Mesothelial cell of epicardium (in vitro differentiated cells): ENCODE results near the gene CHST11. TPM values are rescaled to one million over a fixed set of nuclear protein-coding genes. Genes with fewer than 3 reads are reported as not detected.

Experiments
- DNase-seq, 2 experiments: peaks; one replicate each; pipeline ENCODE4 v3.0.0; 2021; ENCODE audit warnings: low spot score in 2 of 2; ENCODE audit not compliant: unreplicated experiment in 2 of 2
- H3K27ac Mint-ChIP-seq: 2 replicates; pipeline ENCODE4 v1.8.0; 2021; ENCODE audit warnings: mixed read lengths
- H3K27me3 Mint-ChIP-seq: 2 replicates; pipeline ENCODE4 v1.8.0; 2021; ENCODE audit warnings: low read depth, mixed read lengths
- H3K36me3 Mint-ChIP-seq: 2 replicates; pipeline ENCODE4 v1.8.0; 2021; ENCODE audit warnings: mixed read lengths
- H3K4me1 Mint-ChIP-seq: 2 replicates; pipeline ENCODE4 v1.8.0; 2021; ENCODE audit warnings: mixed read lengths
- H3K4me3 Mint-ChIP-seq: 2 replicates; pipeline ENCODE4 v1.8.0; 2021; ENCODE audit warnings: mild to moderate bottlenecking, moderate library complexity, mixed read lengths
- H3K9me3 Mint-ChIP-seq: 2 replicates; pipeline ENCODE4 v1.8.0; 2021; ENCODE audit warnings: mixed read lengths
- CTCF ChIP-seq: fragments of 200-600 bp; sonication (generic); IDR thresholded peaks from one replicate; pipeline ENCODE4 v1.5.0; 2021; ENCODE audit warnings: antibody characterized with exemption; ENCODE audit not compliant: unreplicated experiment
- total RNA-seq: library from RNA; stranded (reverse); gene quantifications from 3 replicates; pipeline ENCODE4 v1.2.1, GENCODE V29; 2021

Gene CHST11
- total RNA-seq, 1 donor from 2014 or later, result 15.0 TPM

GRCh38 chr12:104704224-104704779, 247.6 kb downstream of the CHST11 start:
- no peak for DNase-seq
- Mint-ChIP-seq H3K4me1 (no peaks in the 10 kb centered on the region), H3K9me3 (no peaks in the 10 kb centered on the region), H3K36me3 (no peaks in the 10 kb centered on the region), H3K4me3 (no peak overlapping the region), H3K27me3 (peaks cover 5% of the 10 kb centered on the region), H3K27ac (no peak overlapping the region)
- no peak for TF ChIP-seq CTCF

- peaks cover 8% of the 10 kb centered on the region for H3K27me3 Mint-ChIP-seq
- no peaks in the 10 kb centered on the region for H3K9me3 Mint-ChIP-seq
- peaks cover 15% of the 10 kb centered on the region for H3K4me1 Mint-ChIP-seq
- no peak for DNase-seq
- no peak for TF ChIP-seq CTCF
- no peak overlapping the region for H3K27ac Mint-ChIP-seq
- no peak overlapping the region for H3K4me3 Mint-ChIP-seq
- no peaks in the 10 kb centered on the region for H3K36me3 Mint-ChIP-seq
Measured at GRCh38 chr12:104707194-104707593, 250.4 kb downstream of the CHST11 start.

GRCh38 chr12:104707794-104708558, 251.2 kb downstream of the CHST11 start:
- no peaks in the 10 kb centered on the region for H3K9me3 Mint-ChIP-seq
- H3K27ac Mint-ChIP-seq, result no peak overlapping the region

GRCh38 chr12:104708891-104709290, 252.1 kb downstream of the CHST11 start:
- peaks cover 6% of the 10 kb centered on the region for H3K27me3 Mint-ChIP-seq
- H3K9me3 Mint-ChIP-seq, result no peaks in the 10 kb centered on the region
- H3K4me1 Mint-ChIP-seq, result peaks cover 19% of the 10 kb centered on the region
- no peak overlapping the region for H3K4me3 Mint-ChIP-seq
- no peak overlapping the region for H3K27ac Mint-ChIP-seq
- no peak for TF ChIP-seq CTCF
- no peak for DNase-seq
- H3K36me3 Mint-ChIP-seq, result no peaks in the 10 kb centered on the region

More at GRCh38 chr12:104707794-104708558, 251.2 kb downstream of the CHST11 start:
- Mint-ChIP-seq H3K4me3 (no peak overlapping the region), H3K4me1 (peaks cover 19% of the 10 kb centered on the region), H3K27me3 (peaks cover 6% of the 10 kb centered on the region), H3K36me3 (no peaks in the 10 kb centered on the region)
- DNase-seq, result no peak
- TF ChIP-seq CTCF, result no peak

GRCh38 chr12:104709692-104710435, 253.1 kb downstream of the CHST11 start:
- TF ChIP-seq CTCF, result no peak
- Mint-ChIP-seq H3K4me3 (no peak overlapping the region), H3K36me3 (no peaks in the 10 kb centered on the region), H3K4me1 (peaks cover 24% of the 10 kb centered on the region), H3K27ac (no peak overlapping the region), H3K27me3 (peaks cover 6% of the 10 kb centered on the region), H3K9me3 (no peaks in the 10 kb centered on the region)
- no peak for DNase-seq
